HG03175 (cell line): Measurements from ENCODE around the gene PPOX.
A peak's percentile ranks its signal among the peaks of the same experiment; 100 is the strongest.

ENCODE experiments used
- ATAC-seq: cut with Tn5 transposase; IDR thresholded peaks from one replicate; pipeline ENCODE4 v1.9.1; 2021; ENCODE audit warnings: mild to moderate bottlenecking, moderate library complexity; ENCODE audit not compliant: unreplicated experiment

PPOX gene

GRCh38 chr1:161153176-161153575 lies 13.1 kb upstream of the PPOX start:
- no peak for ATAC-seq

GRCh38 chr1:161153682-161154337 lies 12.4 kb upstream of the PPOX start, which contains the start of gene UFC1:
UFC1 (plus strand) TSS chr1:161153978; CDS start chr1:161153998, 20 bp downstream.
- ATAC-seq, result peak; percentile 91

GRCh38 chr1:161157867-161158266 lies 8.4 kb upstream of the PPOX start:
- no peak for ATAC-seq

GRCh38 chr1:161158316-161159010 lies 7.8 kb upstream of the PPOX start:
- ATAC-seq, result no peak

- ATAC-seq, result peak; percentile 80
Observed at GRCh38 chr1:161159087-161159912, 6.9 kb upstream of the PPOX start, which contains the start of gene USP21. USP21 (plus strand) TSS chr1:161159500; CDS start chr1:161160641, 1,141 bp downstream.

- no peak for ATAC-seq
Observed at GRCh38 chr1:161159913-161160243, 6.3 kb upstream of the PPOX start.

- no peak for ATAC-seq
Observed at GRCh38 chr1:161160671-161161145, 5.5 kb upstream of the PPOX start.

- no peak for ATAC-seq
Observed at GRCh38 chr1:161161652-161162051, 4.6 kb upstream of the PPOX start.

- no peak for ATAC-seq
Observed at GRCh38 chr1:161162052-161162451, 4.2 kb upstream of the PPOX start.

- ATAC-seq, result no peak
Observed at GRCh38 chr1:161162806-161163205, 3.4 kb upstream of the PPOX start.

- ATAC-seq, result no peak
Observed at GRCh38 chr1:161163793-161164192, 2.4 kb upstream of the PPOX start.

GRCh38 chr1:161164901-161165610 lies 1.2 kb upstream of the PPOX start:
- ATAC-seq, result no peak

GRCh38 chr1:161166669-161167548 lies 683 bp downstream of the PPOX start:
- peak; percentile 2 for ATAC-seq

- no peak for ATAC-seq
Observed at GRCh38 chr1:161168906-161169305, 2.7 kb downstream of the PPOX start.

- ATAC-seq, result no peak
Observed at GRCh38 chr1:161171191-161171590, 5.0 kb downstream of the PPOX start.

GRCh38 chr1:161171696-161172095 lies 5.5 kb downstream of the PPOX start:
- ATAC-seq, result no peak

GRCh38 chr1:161172349-161172748 lies 6.1 kb downstream of the PPOX start:
- ATAC-seq, result no peak

GRCh38 chr1:161172776-161173376 lies 6.7 kb downstream of the PPOX start:
- ATAC-seq, result no peak

GRCh38 chr1:161173711-161174110 lies 7.5 kb downstream of the PPOX start:
- no peak for ATAC-seq
